ENCODE data around the gene L1CAM.

L1CAM gene

GRCh38 chrX:153909024-153909979, 23.3 kb upstream of the L1CAM start:
- Histone ChIP-seq H3K4me3 (ENCODE audit: insufficient read depth, low read length, poor library complexity, severe bottlenecking) (no peak overlapping the region), H3K79me2 (ENCODE audit: insufficient read depth, low read length) (no peaks in the 10 kb centered on the region), H3K36me3 (ENCODE audit: low read length) (no peaks in the 10 kb centered on the region), H4K20me1 (ENCODE audit: low read depth, low read length) (no peaks in the 10 kb centered on the region), H3K27me3 (ENCODE audit: low read length) (no peaks in the 10 kb centered on the region), H3F3A (ENCODE audit: insufficient read depth) (no peaks in the 10 kb centered on the region), H3K27ac (ENCODE audit: low read depth, low read length) (no peak overlapping the region), H3K9me3 (ENCODE audit: insufficient read depth, low read length) (no peaks in the 10 kb centered on the region), H3K9ac (ENCODE audit: low read length) (no peak overlapping the region), H2AFZ (ENCODE audit: low read depth, low read length, severe bottlenecking) (no peak overlapping the region), H3K9me2 (replicated peaks; ENCODE audit: insufficient read depth, low read length) (no peaks in the 10 kb centered on the region), H3K4me2 (ENCODE audit: low read depth, low read length, poor library complexity, severe bottlenecking) (no peak overlapping the region)
- TF ChIP-seq CTCF (IDR thresholded peaks at IDR 0.05; ENCODE audit: insufficient read depth, low read length, poor library complexity, severe bottlenecking) (no peak), EZH2phosphoT487 (conservative IDR thresholded peaks at IDR 0.05; ENCODE audit: low read length) (no peak)

- H3K27ac ChIP-seq (ENCODE audit: low read depth, low read length), result no peak overlapping the region
- H3K4me2 ChIP-seq (ENCODE audit: low read depth, low read length, poor library complexity, severe bottlenecking), result no peak overlapping the region
- H3K36me3 ChIP-seq (ENCODE audit: low read length), result no peaks in the 10 kb centered on the region
- no peak overlapping the region for H3K9ac ChIP-seq (ENCODE audit: low read length)
- H3K27me3 ChIP-seq (ENCODE audit: low read length), result no peaks in the 10 kb centered on the region
- no peaks in the 10 kb centered on the region for H4K20me1 ChIP-seq (ENCODE audit: low read depth, low read length)
- no peaks in the 10 kb centered on the region for H3K9me2 ChIP-seq (replicated peaks; ENCODE audit: insufficient read depth, low read length)
- no peak overlapping the region for H3K4me3 ChIP-seq (ENCODE audit: insufficient read depth, low read length, poor library complexity, severe bottlenecking)
- no peaks in the 10 kb centered on the region for H3F3A ChIP-seq (ENCODE audit: insufficient read depth)
- no peak for TF ChIP-seq EZH2phosphoT487 (conservative IDR thresholded peaks at IDR 0.05; ENCODE audit: low read length)
- TF ChIP-seq CTCF (IDR thresholded peaks at IDR 0.05; ENCODE audit: insufficient read depth, low read length, poor library complexity, severe bottlenecking), result no peak
- no peak overlapping the region for H2AFZ ChIP-seq (ENCODE audit: low read depth, low read length, severe bottlenecking)
- H3K79me2 ChIP-seq (ENCODE audit: insufficient read depth, low read length), result no peaks in the 10 kb centered on the region
- H3K9me3 ChIP-seq (ENCODE audit: insufficient read depth, low read length), result no peaks in the 10 kb centered on the region
These were observed 22.4 kb upstream of the L1CAM start for GRCh38 chrX:153908219-153908860.

- H3K9ac ChIP-seq (ENCODE audit: low read length), result no peak overlapping the region
- no peak overlapping the region for H3K4me2 ChIP-seq (ENCODE audit: low read depth, low read length, poor library complexity, severe bottlenecking)
- no peak for TF ChIP-seq EZH2phosphoT487 (conservative IDR thresholded peaks at IDR 0.05; ENCODE audit: low read length)
- no peak for TF ChIP-seq CTCF (IDR thresholded peaks at IDR 0.05; ENCODE audit: insufficient read depth, low read length, poor library complexity, severe bottlenecking)
- no peaks in the 10 kb centered on the region for H3K36me3 ChIP-seq (ENCODE audit: low read length)
- no peaks in the 10 kb centered on the region for H3F3A ChIP-seq (ENCODE audit: insufficient read depth)
- no peaks in the 10 kb centered on the region for H4K20me1 ChIP-seq (ENCODE audit: low read depth, low read length)
- H3K27me3 ChIP-seq (ENCODE audit: low read length), result no peaks in the 10 kb centered on the region
- no peaks in the 10 kb centered on the region for H3K9me2 ChIP-seq (replicated peaks; ENCODE audit: insufficient read depth, low read length)
- no peaks in the 10 kb centered on the region for H3K79me2 ChIP-seq (ENCODE audit: insufficient read depth, low read length)
- no peak overlapping the region for H2AFZ ChIP-seq (ENCODE audit: low read depth, low read length, severe bottlenecking)
- H3K4me3 ChIP-seq (ENCODE audit: insufficient read depth, low read length, poor library complexity, severe bottlenecking), result no peak overlapping the region
- H3K27ac ChIP-seq (ENCODE audit: low read depth, low read length), result no peak overlapping the region
- no peaks in the 10 kb centered on the region for H3K9me3 ChIP-seq (ENCODE audit: insufficient read depth, low read length)
These were observed 21.5 kb upstream of the L1CAM start for GRCh38 chrX:153907456-153907855.
